ENCODE data around the gene CFAP61. TPM values are rescaled to one million over a fixed set of nuclear protein-coding genes. Genes with fewer than 3 reads are reported as not detected.

CFAP61 gene
- total and polyA plus RNA-seq, 2 donors, result 0.32 to 0.35 TPM

DNA sequence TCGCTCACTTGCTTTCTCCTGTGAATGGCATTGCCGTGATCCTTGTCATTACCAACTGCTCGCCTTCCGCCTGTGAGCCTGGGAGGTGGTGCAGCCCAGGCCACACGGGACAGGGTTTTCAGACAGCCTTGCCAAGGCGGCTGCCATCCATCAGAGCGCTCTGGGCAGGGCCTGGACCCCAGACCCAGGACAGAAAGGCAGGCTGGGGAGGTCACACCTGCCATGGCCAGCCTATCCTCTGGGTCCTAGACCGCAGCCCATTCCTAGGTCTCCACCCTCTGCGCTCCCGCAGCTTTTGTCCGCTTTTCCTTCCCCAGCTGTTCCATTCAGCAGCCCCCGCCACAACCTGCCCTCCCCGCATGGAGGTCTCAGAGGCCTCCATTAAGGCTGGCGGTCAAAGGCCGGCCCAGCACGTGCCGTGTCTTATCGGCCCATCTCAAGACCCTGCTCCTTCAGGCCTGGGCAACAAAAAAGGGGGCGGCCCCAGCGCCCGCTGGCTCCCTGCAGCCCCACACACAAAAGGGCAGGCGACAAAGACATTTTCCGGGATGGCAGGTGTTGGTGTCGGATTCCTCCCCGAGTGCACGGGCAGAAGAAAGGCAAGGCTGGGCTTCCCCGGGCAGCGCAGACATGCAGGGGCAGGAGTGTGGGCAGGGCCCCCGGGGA lies 343.7 kb downstream of the CFAP61 start:
- no peaks in the 10 kb centered on the region for H3K4me1 ChIP-seq (ENCODE audit: insufficient read depth)
- no peak overlapping the region for H3K27ac ChIP-seq (ENCODE audit: low read depth)
- H3K36me3 ChIP-seq (ENCODE audit: insufficient read depth), result no peaks in the 10 kb centered on the region
- 92% methylated on average over 29 of the region's 29 CpGs for WGBS
- no peak overlapping the region for H3K4me3 ChIP-seq (ENCODE audit: low read depth, low read length)
- no peak for DNase-seq (ENCODE audit: extremely low spot score)

DNA sequence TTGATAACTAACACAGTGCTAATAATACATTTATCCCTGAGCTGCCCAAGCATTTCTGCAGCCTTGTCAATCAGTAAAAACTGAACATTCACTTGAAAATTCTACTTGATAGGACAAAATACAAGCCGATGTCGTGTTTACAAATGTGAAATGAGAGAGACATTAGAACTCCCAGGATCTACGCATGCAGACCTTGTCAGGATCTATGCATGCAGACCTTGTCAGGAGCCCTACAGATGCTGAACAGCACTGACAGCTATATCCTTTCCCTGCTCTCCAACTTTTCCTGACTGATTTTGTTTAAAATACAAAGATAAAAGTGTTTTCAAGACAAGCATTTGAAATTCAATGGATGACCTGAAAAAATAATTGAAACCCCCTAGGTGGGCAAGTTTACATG lies 344.5 kb downstream of the CFAP61 start:
- no peak for DNase-seq (ENCODE audit: extremely low spot score)
- 93% methylated on average over 3 of the region's 3 CpGs for WGBS
- Histone ChIP-seq H3K36me3 (ENCODE audit: insufficient read depth) (no peaks in the 10 kb centered on the region), H3K4me3 (ENCODE audit: low read depth, low read length) (no peak overlapping the region), H3K4me1 (ENCODE audit: insufficient read depth) (no peaks in the 10 kb centered on the region), H3K27ac (ENCODE audit: low read depth) (no peak overlapping the region)

DNA sequence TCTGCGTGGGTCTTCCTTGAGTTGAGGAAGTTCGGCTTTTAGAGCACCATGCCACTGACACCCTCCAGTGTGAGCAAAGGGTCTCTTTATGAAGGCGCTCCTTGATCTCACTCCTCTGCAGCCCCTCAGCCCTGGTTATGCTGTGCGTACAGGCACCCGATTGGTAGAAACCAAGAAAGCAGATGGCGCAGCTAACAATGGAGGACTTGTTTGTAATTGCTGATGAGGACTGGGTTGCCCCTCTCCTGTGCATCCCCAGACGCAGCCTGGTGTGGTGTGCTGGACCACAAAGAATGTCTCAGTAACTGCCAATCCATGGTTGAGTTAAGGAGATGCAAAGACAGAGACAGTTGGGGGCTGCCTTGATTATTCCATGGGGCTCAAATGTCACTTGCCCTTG lies 345.8 kb downstream of the CFAP61 start:
- no peak overlapping the region for H3K27ac ChIP-seq (ENCODE audit: low read depth)
- WGBS, result 95% methylated on average over 7 of the region's 7 CpGs
- H3K36me3 ChIP-seq (ENCODE audit: insufficient read depth), result no peaks in the 10 kb centered on the region
- no peak for DNase-seq (ENCODE audit: extremely low spot score)
- H3K4me1 ChIP-seq (ENCODE audit: insufficient read depth), result no peaks in the 10 kb centered on the region
- H3K4me3 ChIP-seq (ENCODE audit: low read depth, low read length), result no peak overlapping the region

DNA sequence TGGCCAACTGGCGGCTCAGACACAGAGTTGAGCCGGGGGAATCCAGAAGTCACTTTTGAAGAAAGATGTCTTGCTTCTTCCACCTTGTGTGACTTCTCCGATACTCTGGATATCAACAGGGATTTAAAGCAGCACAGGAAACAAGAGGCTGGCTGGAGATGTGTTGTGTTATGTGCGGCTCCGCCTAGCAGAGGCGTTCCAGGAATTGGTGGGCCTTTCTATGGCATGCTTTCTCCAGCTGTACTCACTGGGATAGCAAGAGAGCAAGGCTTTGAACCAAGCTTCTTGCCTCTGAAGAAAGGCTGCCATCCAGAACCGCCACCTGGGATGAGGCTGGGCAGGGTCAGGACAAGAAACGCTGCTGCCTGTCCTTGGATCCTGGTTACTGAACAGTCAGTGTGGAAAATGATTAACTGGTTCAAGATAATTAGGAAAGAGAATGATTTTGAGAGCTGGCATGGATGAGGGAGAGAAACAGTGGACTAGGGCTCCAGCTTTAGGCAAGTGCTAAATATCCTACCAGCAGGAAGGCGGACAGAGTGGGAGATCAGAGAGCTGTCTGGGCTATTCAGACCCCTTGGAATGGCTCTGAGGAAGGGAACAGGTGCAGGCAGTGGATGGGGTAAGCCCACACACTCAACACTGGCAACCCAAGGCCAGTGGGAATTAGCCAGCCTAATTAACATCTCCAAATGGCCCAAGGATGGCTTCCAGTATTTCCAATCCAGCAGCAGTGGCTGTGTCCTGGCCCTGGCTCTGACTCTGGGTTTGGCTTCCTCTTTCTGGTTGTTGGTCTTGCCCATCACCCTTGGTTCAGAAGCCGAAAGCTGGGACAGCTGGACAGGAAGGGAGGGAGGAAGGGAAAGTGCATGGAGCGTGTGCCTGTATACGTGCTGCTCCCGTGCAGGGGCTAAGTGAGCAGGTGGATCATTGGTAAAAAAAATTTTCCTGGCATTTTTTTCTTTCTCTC lies 347.5 kb downstream of the CFAP61 start:
- Histone ChIP-seq H3K4me1 (ENCODE audit: insufficient read depth) (no peaks in the 10 kb centered on the region), H3K27ac (ENCODE audit: low read depth) (no peak overlapping the region), H3K4me3 (ENCODE audit: low read depth, low read length) (no peak overlapping the region), H3K36me3 (ENCODE audit: insufficient read depth) (no peaks in the 10 kb centered on the region)
- WGBS, result 89% methylated on average over 13 of the region's 13 CpGs
- no peak for DNase-seq (ENCODE audit: extremely low spot score)

DNA sequence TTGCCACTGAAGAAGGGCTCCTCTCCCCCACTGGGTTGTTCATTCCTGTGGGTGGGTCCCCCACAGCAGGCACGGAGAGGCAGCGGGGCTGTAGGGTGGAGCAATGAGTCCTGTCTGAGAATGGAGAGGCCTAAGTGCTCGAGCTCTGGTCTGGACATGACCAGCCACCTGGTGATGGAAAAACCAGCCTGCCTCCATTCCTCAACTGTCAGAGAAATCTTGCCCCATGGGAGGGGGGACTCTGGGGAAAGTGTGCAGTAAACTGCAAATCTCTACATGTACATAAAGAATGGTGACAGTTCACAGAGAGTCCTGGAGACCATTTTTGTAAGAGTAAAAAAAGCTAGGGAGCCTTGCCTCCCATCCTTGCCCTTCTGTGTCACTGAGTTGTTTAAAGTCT lies 349.7 kb downstream of the CFAP61 start:
- no peak overlapping the region for H3K4me3 ChIP-seq (ENCODE audit: low read depth, low read length)
- H3K4me1 ChIP-seq (ENCODE audit: insufficient read depth), result no peaks in the 10 kb centered on the region
- no peak overlapping the region for H3K27ac ChIP-seq (ENCODE audit: low read depth)
- WGBS, result 84% methylated on average over 3 of the region's 3 CpGs
- no peaks in the 10 kb centered on the region for H3K36me3 ChIP-seq (ENCODE audit: insufficient read depth)
- DNase-seq (ENCODE audit: extremely low spot score), result peak; percentile 23

DNA sequence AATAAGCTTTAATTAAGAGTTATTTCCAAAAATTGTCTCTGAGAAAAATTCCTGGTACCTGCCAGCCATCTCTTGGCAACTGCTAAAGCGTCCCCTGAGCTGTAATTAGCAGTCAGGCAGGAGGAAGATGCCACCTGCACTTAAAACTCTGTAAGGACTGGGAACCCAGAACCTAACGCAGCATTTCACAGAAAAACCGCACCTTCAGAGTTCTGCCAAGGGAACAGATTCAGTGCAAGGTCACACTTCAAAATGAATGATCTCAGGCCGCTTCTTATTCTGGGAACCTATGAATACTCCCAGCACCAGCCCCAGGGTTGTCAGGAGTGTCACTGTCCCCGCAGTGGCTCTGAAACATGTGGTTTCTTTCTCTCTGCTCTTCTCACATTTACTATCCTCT lies 352.3 kb downstream of the CFAP61 start:
- WGBS, result 94% methylated on average over 5 of the region's 5 CpGs

DNA sequence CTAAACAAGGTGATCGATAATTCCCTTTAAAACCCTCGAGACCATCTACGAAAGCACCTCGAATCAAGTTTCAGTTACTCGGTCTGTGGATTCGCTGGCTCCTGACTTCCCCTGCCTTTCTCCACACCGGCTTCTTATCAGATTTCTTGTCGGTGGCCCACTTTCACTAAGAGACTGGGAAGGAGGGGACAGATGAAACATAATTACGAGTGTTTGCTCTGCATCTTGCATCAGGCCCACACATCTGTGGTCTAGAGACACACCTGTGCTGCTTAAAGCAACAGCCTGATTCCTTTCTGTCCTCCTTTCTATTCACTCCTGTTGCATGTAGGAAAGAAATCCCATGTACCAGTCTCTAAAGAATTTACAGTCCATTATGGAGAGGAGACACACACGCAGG lies 353.3 kb downstream of the CFAP61 start:
- WGBS, result 85% methylated on average over 10 of the region's 10 CpGs

More for the DNA sequence above, 352.3 kb downstream of the CFAP61 start:
- H3K4me3 ChIP-seq (ENCODE audit: low read depth, low read length), result no peak overlapping the region
- no peaks in the 10 kb centered on the region for H3K36me3 ChIP-seq (ENCODE audit: insufficient read depth)
- H3K4me1 ChIP-seq (ENCODE audit: insufficient read depth), result no peaks in the 10 kb centered on the region
- DNase-seq (ENCODE audit: extremely low spot score), result no peak
- H3K27ac ChIP-seq (ENCODE audit: low read depth), result no peak overlapping the region

DNA sequence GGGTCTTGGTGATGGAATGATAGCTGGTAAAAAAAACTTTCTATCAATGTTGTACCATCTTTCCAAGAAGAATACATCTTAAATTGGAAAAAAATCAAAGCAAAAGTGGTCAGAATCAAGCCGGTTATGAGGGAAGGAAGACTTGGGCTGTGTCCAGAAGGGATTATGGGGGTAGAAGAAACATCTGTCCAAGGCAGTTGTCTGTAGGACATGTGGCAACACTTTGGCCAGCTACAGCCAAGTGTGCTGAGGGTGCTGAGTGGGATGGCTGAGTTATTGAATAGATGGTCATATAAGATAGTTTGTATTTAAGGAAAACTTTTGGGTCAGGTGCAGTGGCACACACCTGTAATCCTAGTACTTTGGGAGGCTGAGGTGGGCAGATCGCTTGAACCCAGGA lies 354.0 kb downstream of the CFAP61 start:
- 73% methylated on average over 2 of the region's 2 CpGs for WGBS
- DNase-seq (ENCODE audit: extremely low spot score), result no peak

More for the DNA sequence above, 353.3 kb downstream of the CFAP61 start:
- Histone ChIP-seq H3K27ac (ENCODE audit: low read depth) (no peak overlapping the region), H3K36me3 (ENCODE audit: insufficient read depth) (no peaks in the 10 kb centered on the region), H3K4me1 (ENCODE audit: insufficient read depth) (no peaks in the 10 kb centered on the region), H3K4me3 (ENCODE audit: low read depth, low read length) (no peak overlapping the region)
- DNase-seq (ENCODE audit: extremely low spot score), result no peak

DNA sequence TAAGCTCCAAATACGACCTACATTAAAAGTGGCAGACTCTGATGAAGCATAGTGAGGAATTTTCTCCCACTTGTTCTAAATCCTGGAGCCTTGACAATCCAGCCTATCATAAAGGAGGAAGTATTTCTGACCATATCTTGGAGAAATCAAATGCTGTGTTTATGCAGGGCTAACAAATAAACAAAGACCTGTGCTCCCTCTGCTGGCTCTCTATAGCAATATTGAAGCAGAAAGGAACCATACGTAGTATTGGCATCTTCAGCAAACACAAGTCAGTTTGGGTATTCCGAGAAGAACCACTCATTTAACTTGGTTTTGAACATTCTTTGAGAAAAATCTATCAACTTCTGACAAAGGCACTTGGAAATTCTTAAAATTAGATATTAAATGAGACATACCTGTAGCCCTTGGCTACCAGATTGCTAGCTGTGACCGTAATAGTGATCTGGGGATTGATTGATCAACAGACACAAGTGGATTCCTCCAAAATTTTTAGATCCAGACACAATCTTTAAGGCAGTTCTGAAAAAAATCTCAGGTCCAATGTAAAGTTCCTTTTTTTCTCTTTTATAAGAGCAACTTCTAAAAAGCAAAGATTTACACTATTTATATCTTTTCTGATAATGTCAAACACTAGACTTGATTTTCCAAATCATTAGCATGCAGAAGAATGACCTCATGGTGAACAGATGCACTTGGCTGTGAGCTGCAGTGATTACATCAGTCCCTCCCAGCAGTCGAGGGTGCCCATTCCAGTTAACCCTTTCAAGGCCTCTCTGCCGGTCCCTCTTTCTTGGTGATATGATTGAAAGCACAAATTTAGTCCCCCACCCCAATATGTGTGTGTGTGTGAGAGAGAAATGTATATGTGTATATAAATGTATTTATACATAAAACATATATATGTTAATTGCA lies 355.8 kb downstream of the CFAP61 start:
- no peaks in the 10 kb centered on the region for H3K36me3 ChIP-seq (ENCODE audit: insufficient read depth)
- H3K4me3 ChIP-seq (ENCODE audit: low read depth, low read length), result no peak overlapping the region
- no peaks in the 10 kb centered on the region for H3K4me1 ChIP-seq (ENCODE audit: insufficient read depth)
- H3K27ac ChIP-seq (ENCODE audit: low read depth), result no peak overlapping the region
- 62% methylated on average over 6 of the region's 6 CpGs for WGBS
- DNase-seq (ENCODE audit: extremely low spot score), result no peak

More for the DNA sequence above, 354.0 kb downstream of the CFAP61 start:
- Histone ChIP-seq H3K27ac (ENCODE audit: low read depth) (no peak overlapping the region), H3K4me3 (ENCODE audit: low read depth, low read length) (no peak overlapping the region), H3K4me1 (ENCODE audit: insufficient read depth) (no peaks in the 10 kb centered on the region), H3K36me3 (ENCODE audit: insufficient read depth) (no peaks in the 10 kb centered on the region)

DNA sequence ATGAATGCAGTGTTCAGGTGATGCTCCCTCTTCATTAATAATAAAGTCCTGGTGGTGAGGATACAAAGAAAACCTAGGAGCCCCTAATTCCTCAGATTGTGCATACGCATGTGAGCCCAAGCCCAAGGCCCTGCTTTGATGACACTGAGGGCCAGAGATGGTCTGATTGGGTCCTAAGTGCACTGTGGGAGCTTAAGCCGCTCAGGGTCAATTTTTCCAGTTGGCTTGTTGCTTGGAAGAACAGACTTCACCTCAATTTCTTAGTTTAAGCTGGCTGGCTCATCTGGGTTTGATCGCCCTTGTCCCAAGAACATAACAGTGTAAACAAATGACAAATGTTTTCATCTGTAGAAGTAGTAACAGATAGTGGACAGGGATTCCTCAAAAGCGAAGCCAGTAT lies 357.0 kb downstream of the CFAP61 start:
- no peaks in the 10 kb centered on the region for H3K36me3 ChIP-seq (ENCODE audit: insufficient read depth)
- DNase-seq (ENCODE audit: extremely low spot score), result no peak
- no peak overlapping the region for H3K27ac ChIP-seq (ENCODE audit: low read depth)
- 98% methylated on average over 4 of the region's 4 CpGs for WGBS
- H3K4me1 ChIP-seq (ENCODE audit: insufficient read depth), result no peaks in the 10 kb centered on the region
- H3K4me3 ChIP-seq (ENCODE audit: low read depth, low read length), result no peak overlapping the region

Small RNA genes within 50 kb of the gene (small RNA-seq; reads per million reads assigned to genes)
- gene RN7SL690P, result not detected

Other genes starting within 250 kb of the CFAP61 start
- 42.3 TPM for gene NAA20, start 35.2 kb upstream of the CFAP61 start, total RNA-seq
- 58.7 TPM for gene NAA20, start 35.2 kb upstream of the CFAP61 start, polyA plus RNA-seq
- gene CRNKL1, start 66 bp upstream of the CFAP61 start, total RNA-seq, result 47.9 TPM
- gene CRNKL1, start 66 bp upstream of the CFAP61 start, polyA plus RNA-seq, result 11.9 TPM